ENCODE data around the gene HLA-DRB5.
"Not testable (repeated sequence)": the region's sequence is repeated elsewhere in the genome, so short reads cannot be mapped to it uniquely, and the experiment has no call there.

HLA-DRB5 gene

DNA sequence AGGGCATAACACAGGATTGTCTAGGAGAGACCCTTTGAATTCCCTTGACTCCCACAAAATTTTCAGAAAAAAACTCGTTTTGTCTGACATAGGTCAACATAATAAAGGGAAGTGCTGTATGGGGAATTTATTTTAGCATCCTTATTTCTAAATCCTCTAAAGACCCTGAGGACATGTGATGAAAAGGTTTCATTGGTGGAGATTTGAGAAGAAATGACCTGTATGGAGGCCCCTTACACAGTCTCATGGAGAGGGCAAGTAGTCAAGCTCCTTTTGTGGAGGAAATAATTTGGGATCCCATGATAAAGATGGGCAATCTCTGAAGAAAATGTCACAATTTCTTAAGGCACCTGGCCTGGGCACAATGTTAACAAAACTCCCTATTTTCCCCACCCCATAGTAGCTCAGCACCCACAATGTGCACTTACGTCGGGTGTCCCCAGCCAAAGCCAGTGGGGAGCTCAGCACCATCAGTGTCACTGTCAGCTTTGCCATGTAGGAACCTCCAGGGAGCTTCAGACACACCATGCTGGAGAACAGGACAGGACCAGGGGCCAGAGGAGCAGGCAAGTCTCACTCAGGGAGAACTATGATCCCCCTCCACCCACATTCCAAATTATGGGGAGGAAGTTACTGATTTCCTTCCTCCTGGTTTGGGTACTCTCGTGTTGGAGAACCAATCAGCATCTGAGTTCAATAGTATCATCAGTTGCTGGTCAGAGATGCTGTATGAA, at the start of gene HLA-DRB5:
TSS of gene HLA-DRB5 (minus strand) at position 591 of the 734 bp plus-strand sequence. CDS start at position 528, 63 bp downstream.
- peak within 1 kb of the TSS; percentile 78 to 92 for H3K4me3 Mint-ChIP-seq
- H3K27me3 Mint-ChIP-seq: no peaks in the 10 kb centered on the region
- H3K9me3 Mint-ChIP-seq: peaks cover 0 to 3% of the 10 kb centered on the region in 2 donors
- peaks cover 21 to 42% of the 10 kb centered on the region in 2 donors for H3K36me3 Mint-ChIP-seq
- peak; percentile 63 for DNase-seq
- peaks cover 26 to 52% of the 10 kb centered on the region in 2 donors for H3K4me1 Mint-ChIP-seq
- peak; percentile 79 to 86 for ATAC-seq (replicated peaks)
- H3K27ac Mint-ChIP-seq: peak within 1 kb of the TSS; percentile 99

DNA sequence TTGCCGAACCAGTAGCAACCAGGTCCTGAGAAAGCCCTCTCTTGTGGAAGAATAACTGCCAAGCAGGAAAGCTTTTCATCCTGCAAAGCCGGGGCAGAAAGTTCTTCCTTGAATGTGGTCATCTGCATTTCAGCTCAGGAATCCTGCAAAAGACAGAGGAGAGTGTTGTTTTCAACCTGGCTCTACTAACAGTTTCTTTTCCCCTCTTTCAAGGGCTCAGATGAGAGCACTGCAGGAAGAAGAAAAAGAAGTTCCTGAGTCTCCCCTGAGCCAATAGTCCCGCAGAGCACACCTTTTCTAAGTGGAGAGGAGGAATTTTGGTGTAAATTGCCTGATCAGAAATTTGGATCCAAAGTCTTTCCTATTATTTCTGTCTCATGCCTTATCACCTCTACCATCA, 48.9 kb upstream of the HLA-DRB5 start:
- H3K4me1 Mint-ChIP-seq: peaks cover 36 to 50% of the 10 kb centered on the region in 2 donors
- H3K27me3 Mint-ChIP-seq: no peaks in the 10 kb centered on the region
- ATAC-seq (replicated peaks): no peak
- H3K9me3 Mint-ChIP-seq: no peaks in the 10 kb centered on the region
- DNase-seq: no peak
- no peak overlapping the region for H3K4me3 Mint-ChIP-seq
- H3K27ac Mint-ChIP-seq: peak overlapping the region; percentile 42
- peaks cover 30 to 47% of the 10 kb centered on the region in 2 donors for H3K36me3 Mint-ChIP-seq

DNA sequence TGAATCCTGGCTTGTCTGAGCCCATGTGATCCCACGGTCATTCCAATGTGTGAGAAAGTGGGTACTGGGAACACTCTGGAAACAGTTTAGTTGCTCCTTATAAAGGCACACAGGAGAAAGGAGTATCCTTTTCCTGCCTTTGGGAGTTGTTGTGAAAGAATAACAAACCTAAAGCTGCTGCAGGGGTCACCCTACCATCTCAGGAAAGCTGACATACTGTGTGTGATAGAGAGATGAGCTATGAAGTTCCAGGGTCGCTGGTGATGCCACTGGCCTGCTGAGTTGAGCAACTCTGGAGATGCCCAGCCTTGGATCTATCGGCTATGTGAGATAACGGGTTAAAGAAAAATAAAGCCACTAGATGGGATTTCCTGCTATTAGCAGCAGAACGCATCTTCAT, 47.4 kb upstream of the HLA-DRB5 start:
- H3K36me3 Mint-ChIP-seq: peaks cover 25 to 39% of the 10 kb centered on the region in 2 donors
- H3K4me3 Mint-ChIP-seq; H3K27me3 Mint-ChIP-seq; ATAC-seq (replicated peaks); DNase-seq; H3K9me3 Mint-ChIP-seq: not testable (repeated sequence)
- peaks cover 30 to 39% of the 10 kb centered on the region in 2 donors for H3K4me1 Mint-ChIP-seq
- peak overlapping the region; percentile 71 for H3K27ac Mint-ChIP-seq

DNA sequence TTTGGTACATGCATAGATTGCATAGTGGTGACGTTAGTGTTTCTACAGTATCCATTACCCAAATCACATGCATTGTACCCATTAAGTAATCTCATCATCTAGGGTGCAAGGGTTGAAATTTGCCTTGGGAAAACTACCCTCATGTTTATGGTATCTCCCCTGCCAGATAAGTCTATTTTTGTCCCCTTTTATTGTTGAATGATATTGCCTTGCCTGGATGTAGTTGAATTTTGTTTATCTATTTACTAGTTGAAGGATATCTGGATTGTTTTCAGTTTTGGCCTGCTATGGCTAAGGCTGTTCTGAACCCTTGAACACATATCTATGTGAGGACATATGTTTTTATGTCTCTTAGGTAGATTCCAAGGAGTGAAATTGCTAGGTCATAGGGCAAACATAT, 46.2 kb upstream of the HLA-DRB5 start:
- DNase-seq (no peak), ATAC-seq (replicated peaks) (peak in 1 of 2 donors; percentile 29)
- H3K4me3 Mint-ChIP-seq: no peak overlapping the region
- H3K27me3 Mint-ChIP-seq: no peaks in the 10 kb centered on the region
- peaks cover 21 to 27% of the 10 kb centered on the region in 2 donors for H3K4me1 Mint-ChIP-seq
- peak overlapping the region; percentile 65 for H3K27ac Mint-ChIP-seq
- H3K36me3 Mint-ChIP-seq: peaks cover 13 to 27% of the 10 kb centered on the region in 2 donors
- H3K9me3 Mint-ChIP-seq: no peaks in the 10 kb centered on the region

DNA sequence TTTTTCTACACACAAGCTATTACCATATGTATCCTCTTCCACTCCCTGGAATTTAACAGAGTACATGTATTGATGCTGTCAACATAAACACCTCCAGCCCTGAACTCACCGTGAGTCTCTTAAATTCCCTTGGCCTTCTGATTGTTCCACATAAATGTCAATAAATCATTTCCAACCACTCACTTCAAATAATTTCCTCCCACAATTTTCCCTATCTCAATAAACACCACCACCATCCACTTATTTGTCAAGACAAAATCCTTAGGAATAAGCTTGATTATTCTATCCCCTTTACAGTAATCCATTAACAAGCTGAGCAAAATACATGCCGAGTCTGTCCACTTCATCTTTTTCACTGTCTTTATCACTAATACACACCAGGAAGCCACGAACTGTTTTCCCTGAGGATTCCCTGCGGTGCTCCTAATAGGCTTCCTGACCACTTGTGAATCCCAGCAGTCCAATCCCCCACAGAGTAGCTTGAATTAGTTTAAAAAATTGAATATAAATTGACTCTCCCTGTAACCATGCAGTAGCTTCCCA, 40.3 kb upstream of the HLA-DRB5 start:
- no peak overlapping the region for H3K27ac Mint-ChIP-seq

DNA sequence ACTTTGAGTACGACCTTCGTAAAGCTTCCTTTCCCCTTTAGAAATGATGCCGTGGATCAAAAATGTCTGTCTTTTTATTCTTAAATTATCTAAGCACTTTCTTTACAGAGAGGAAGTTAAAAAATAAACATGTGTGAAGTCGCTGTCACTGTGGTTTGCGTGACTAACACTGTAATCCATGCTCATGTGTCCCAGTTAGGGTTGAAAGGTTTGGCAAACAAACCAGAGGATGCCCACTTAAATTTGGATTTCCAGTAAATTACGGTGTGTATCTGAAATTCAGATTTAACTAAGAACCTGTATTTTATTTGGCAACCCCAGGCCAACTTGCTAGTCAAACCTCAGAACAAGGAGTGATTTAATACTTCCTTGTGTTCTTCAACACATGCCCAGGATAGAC, 38.5 kb upstream of the HLA-DRB5 start:
- H3K4me1 Mint-ChIP-seq: peaks cover 13 to 29% of the 10 kb centered on the region in 2 donors
- peak overlapping the region; percentile 47 to 80 for H3K4me3 Mint-ChIP-seq
- peak overlapping the region; percentile 84 for H3K27ac Mint-ChIP-seq
- H3K9me3 Mint-ChIP-seq: no peaks in the 10 kb centered on the region
- H3K27me3 Mint-ChIP-seq: no peaks in the 10 kb centered on the region
- DNase-seq (no peak), ATAC-seq (replicated peaks) (peak; percentile 51 to 56)
- no peaks in the 10 kb centered on the region for H3K36me3 Mint-ChIP-seq

More for the DNA sequence above, 40.3 kb upstream of the HLA-DRB5 start:
- Mint-ChIP-seq H3K9me3 (no peaks in the 10 kb centered on the region), H3K4me3 (peak overlapping the region in 1 of 2 donors; percentile 50), H3K27me3 (no peaks in the 10 kb centered on the region), H3K36me3 (no peaks in the 10 kb centered on the region), H3K4me1 (peaks cover 16 to 38% of the 10 kb centered on the region in 2 donors)
- DNase-seq (no peak), ATAC-seq (replicated peaks) (no peak)

DNA sequence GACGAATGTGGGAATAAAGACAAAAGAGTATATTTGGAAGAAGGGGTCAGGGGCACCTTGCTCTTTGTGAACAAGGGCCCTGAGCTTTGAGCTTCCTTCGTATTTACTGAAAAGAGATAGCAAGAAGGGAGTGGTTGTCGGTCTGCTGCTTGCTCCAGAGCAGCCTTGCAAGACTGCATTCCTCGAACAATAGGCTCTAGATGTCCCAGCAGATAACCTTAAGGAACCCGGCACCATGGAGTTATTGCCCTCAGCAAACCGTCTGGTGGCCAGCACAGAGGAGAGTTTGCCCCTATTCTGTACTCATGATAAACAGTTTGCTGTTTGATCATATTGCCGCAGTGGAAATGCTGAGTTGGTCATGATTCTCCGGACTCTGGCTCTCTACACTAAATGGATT, 36.9 kb upstream of the HLA-DRB5 start:
- no peaks in the 10 kb centered on the region for H3K36me3 Mint-ChIP-seq
- H3K27me3 Mint-ChIP-seq: no peaks in the 10 kb centered on the region

DNA sequence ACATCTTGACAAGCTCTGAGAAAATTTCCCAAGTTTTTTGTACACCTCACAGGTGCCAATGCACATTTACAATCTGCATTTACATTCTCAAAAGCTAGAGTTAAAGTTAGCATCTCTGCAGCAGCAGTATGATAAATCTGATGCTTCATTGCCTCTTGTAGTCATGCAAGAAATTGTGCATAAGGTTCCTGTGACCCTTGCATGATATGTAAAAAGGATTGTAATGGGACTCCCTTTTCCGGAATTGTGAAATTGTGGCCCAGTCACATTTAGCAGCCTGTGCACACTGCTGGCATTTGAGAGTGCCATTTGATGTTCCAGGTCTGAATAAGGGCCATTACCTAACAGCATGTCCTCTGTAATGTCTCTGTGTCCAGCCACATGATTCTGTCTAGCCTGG, 35.4 kb upstream of the HLA-DRB5 start:
- no peak for ATAC-seq (replicated peaks)
- Mint-ChIP-seq H3K36me3 (no peaks in the 10 kb centered on the region), H3K27me3 (no peaks in the 10 kb centered on the region), H3K27ac (no peak overlapping the region), H3K9me3 (no peaks in the 10 kb centered on the region), H3K4me3 (no peak overlapping the region), H3K4me1 (peaks cover 10 to 22% of the 10 kb centered on the region in 2 donors)
- no peak for DNase-seq

More for the DNA sequence above, 36.9 kb upstream of the HLA-DRB5 start:
- peaks cover 13 to 29% of the 10 kb centered on the region in 2 donors for H3K4me1 Mint-ChIP-seq
- no peak overlapping the region for H3K4me3 Mint-ChIP-seq
- DNase-seq (no peak), ATAC-seq (replicated peaks) (no peak)
- no peaks in the 10 kb centered on the region for H3K9me3 Mint-ChIP-seq
- no peak overlapping the region for H3K27ac Mint-ChIP-seq

DNA sequence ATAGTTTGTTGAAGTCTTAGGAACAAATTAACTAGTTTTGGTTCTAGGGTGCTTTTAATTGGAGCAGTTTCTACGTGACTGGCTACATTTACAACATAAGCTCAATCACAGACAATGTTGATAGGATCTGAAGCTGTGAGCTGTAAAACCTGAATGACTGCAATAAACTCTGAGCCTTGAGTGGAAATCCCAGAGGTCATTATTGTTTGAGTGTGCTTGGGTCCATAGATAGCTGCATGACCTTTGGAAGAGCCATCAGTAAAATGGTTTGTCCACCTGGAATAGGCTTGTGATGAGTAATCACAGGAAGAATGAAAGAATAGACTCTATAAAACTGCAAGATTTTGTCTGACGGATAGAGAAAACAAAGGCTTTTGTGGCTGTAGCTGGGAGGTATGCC, 32.9 kb upstream of the HLA-DRB5 start:
- no peak for ATAC-seq (replicated peaks)

DNA sequence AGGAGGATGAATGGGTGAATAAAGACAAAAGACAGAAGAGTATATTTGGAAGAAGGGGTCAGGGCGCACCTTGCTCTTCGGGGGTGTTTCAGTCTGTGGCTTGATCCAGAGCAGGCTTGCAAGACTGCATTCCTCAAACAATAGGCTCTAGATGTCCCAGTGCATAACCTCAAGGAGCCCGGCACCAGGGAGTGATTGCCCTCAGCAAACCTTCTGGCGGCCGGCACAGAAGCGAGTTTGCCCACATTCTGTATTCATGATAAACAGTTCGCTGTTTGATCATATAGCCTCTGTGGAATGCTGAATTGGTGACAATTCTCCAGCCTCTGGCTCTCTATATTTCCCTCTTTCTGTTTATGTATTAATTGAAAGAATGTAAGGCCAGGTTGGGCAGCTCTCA, 29.7 kb upstream of the HLA-DRB5 start:
- Mint-ChIP-seq H3K27me3 (no peaks in the 10 kb centered on the region), H3K9me3 (peaks cover 0 to 2% of the 10 kb centered on the region in 2 donors), H3K27ac (no peak overlapping the region), H3K4me1 (peaks cover 5 to 8% of the 10 kb centered on the region in 2 donors), H3K36me3 (peaks cover 4 to 10% of the 10 kb centered on the region in 2 donors), H3K4me3 (no peak overlapping the region)
- DNase-seq (no peak), ATAC-seq (replicated peaks) (no peak)

More for the DNA sequence above, 32.9 kb upstream of the HLA-DRB5 start:
- Mint-ChIP-seq H3K9me3 (peaks cover 0 to 2% of the 10 kb centered on the region in 2 donors), H3K36me3 (peaks cover 4 to 6% of the 10 kb centered on the region in 2 donors), H3K4me3 (no peak overlapping the region), H3K27ac (no peak overlapping the region), H3K27me3 (no peaks in the 10 kb centered on the region), H3K4me1 (peaks cover 5 to 7% of the 10 kb centered on the region in 2 donors)
- no peak for DNase-seq

DNA sequence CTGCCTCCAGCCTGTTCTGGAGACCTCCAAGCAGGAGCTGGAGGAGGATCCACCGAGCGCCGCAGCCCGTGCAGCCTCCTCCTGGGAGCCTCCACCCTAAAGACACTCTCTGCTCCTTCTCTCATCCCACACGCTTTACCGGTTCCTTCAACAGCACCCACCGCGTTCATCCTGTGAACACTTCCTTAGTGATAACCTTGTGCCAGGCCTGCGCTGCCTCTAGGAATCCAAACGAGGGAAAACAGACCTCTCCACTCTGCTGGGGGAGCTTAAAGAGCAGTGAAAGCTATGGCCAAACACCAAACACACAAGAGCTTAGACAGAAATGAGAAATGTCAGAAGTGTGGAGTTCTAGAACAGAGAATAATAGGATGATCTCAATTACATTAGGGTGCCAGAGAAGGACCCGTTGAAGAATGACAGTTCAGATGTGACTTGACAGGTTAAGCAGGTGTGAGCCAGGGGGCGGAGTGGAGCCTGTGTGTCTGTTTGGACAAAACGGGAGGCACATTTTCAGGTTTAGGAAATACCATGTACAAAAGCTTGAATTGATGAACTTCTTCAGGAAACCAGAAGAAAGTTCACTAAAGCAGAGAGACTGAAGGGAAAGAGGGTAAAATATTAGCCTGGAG, 28.5 kb upstream of the HLA-DRB5 start:
- peak overlapping the region; percentile 77 for H3K27ac Mint-ChIP-seq
- H3K9me3 Mint-ChIP-seq: peaks cover 0 to 2% of the 10 kb centered on the region in 2 donors
- H3K4me3 Mint-ChIP-seq: peak overlapping the region; percentile 75
- peaks cover 9 to 20% of the 10 kb centered on the region in 2 donors for H3K4me1 Mint-ChIP-seq
- ATAC-seq (replicated peaks) (peak in 1 of 2 donors; percentile 55), DNase-seq (no peak)
- no peaks in the 10 kb centered on the region for H3K27me3 Mint-ChIP-seq
- peaks cover 4 to 16% of the 10 kb centered on the region in 2 donors for H3K36me3 Mint-ChIP-seq

DNA sequence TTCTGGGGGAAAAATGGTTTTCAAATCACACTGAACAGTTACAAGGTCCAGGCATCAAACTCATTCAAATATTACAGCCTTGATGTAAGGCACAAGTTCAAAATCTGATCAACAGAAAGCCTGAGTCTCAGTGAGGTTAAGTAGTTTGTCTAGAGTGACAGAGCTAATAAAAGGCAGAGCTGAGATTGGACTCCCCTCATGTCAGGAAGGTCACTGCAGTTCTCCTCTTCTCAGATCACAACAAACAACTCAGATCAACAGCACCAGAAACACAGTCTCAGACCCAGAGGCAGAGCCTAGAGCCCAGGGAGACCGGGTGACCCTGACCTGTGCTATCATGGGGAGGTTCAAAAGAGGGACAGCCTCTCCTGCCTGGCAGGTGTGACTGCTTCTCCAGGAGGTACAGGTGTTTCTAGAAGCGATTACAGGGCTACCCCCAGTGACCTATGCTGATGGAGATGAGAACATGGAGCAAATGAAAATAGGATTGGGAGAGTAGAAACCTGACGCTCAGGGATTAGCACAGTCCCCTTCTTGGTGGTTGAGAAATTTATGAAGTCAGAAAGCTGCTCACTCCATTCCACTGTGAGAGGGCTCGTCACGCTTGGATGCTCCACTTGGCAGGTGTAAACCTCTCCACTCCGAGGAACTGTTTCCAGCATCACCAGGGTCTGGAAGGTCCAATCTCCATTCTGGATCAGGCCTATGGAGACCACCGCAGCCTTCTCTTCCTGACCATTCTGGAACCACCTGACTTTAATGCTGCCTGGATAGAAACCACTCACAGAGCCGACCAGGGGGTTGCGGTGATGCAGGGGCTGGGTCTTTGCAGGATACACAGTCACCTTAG, 24.3 kb upstream of the HLA-DRB5 start:
- no peaks in the 10 kb centered on the region for H3K27me3 Mint-ChIP-seq
- no peak overlapping the region for H3K27ac Mint-ChIP-seq

DNA sequence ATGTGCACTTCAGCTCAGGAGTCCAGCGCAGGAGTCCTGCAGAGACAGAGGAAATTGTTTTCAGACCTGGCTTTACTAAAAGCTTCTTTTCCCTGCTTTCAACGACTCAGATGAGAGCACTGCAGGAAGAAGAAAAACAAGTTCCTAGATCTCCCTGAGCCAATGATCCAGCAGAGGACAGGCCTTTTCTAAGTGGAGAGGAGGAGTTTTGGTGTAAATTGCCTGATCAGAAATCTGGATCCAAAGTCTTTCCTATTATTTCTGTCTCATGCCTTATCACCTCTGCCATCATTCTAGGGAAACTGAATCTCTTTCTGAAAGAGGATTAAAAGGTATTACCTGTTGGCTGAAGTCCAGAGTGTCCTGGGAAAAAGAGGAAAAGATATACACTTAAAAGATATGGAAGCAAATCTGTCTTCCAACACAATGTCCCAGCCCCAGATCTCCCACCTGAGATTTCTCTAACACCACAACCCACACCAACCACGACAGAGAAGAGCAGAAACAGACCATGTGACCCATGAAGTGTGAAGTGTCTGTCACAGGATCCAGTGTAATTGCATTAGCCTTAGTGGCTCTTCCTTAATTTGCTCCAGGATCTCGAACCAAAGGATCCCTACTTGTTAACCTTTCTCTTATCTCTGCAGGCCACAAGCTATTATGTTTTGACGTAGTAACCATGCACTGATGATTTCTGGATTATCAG, 23.1 kb upstream of the HLA-DRB5 start:
- no peak for DNase-seq
- H3K27ac Mint-ChIP-seq: peak overlapping the region; percentile 9
- peaks cover 15 to 25% of the 10 kb centered on the region in 2 donors for H3K36me3 Mint-ChIP-seq
- no peak overlapping the region for H3K4me3 Mint-ChIP-seq
- no peaks in the 10 kb centered on the region for H3K9me3 Mint-ChIP-seq
- H3K27me3 Mint-ChIP-seq: no peaks in the 10 kb centered on the region
- ATAC-seq (replicated peaks): no peak
- H3K4me1 Mint-ChIP-seq: peaks cover 8 to 19% of the 10 kb centered on the region in 2 donors

More for the DNA sequence above, 24.3 kb upstream of the HLA-DRB5 start:
- no peak for ATAC-seq (replicated peaks)
- peaks cover 13 to 26% of the 10 kb centered on the region in 2 donors for H3K4me1 Mint-ChIP-seq
- no peaks in the 10 kb centered on the region for H3K9me3 Mint-ChIP-seq
- no peak overlapping the region for H3K4me3 Mint-ChIP-seq
- DNase-seq: no peak
- peaks cover 17 to 27% of the 10 kb centered on the region in 2 donors for H3K36me3 Mint-ChIP-seq
